Measurements from ENCODE around the gene ZNF486.
"Not testable (repeated sequence)": the region's sequence is repeated elsewhere in the genome, so short reads cannot be mapped to it uniquely, and the experiment has no call there.

ZNF486 gene

GRCh38 chr19:20165971-20166592 is 932 bp upstream of the ZNF486 start:
- Histone ChIP-seq H3K27ac (ENCODE audit: low read depth, low read length) (no peak overlapping the region), H3K27me3 (ENCODE audit: control insufficient read depth, insufficient read depth, low read length) (no peaks in the 10 kb centered on the region), H3K9me3 (ENCODE audit: control insufficient read depth, insufficient read depth, low read depth, low read length) (peaks cover 9% of the 10 kb centered on the region; the same call in 1 of the 2 replicates), H3K9ac (ENCODE audit: low read length) (no peak overlapping the region), H3K4me1 (ENCODE audit: control insufficient read depth, insufficient read depth, low read length) (no peaks in the 10 kb centered on the region), H3K36me3 (ENCODE audit: control insufficient read depth, insufficient read depth, low read length) (peaks cover 15% of the 10 kb centered on the region; the same call in 1 of the 2 replicates), H3K4me3 (ENCODE audit: low read depth, low read length) (no peak overlapping the region)

- Histone ChIP-seq H3K36me3 (ENCODE audit: control insufficient read depth, insufficient read depth, low read length) (peaks cover 27% of the 10 kb centered on the region; the same call in 1 of the 2 replicates), H3K9ac (ENCODE audit: low read length) (no peak overlapping the region), H3K4me1 (ENCODE audit: control insufficient read depth, insufficient read depth, low read length) (no peaks in the 10 kb centered on the region), H3K9me3 (ENCODE audit: control insufficient read depth, insufficient read depth, low read depth, low read length) (peaks cover 20% of the 10 kb centered on the region; the same call in 1 of the 2 replicates), H3K27me3 (ENCODE audit: control insufficient read depth, insufficient read depth, low read length) (no peaks in the 10 kb centered on the region), H3K27ac (ENCODE audit: low read depth, low read length) (peak overlapping the region; percentile 28; the same call in 1 of the 2 replicates), H3K4me3 (ENCODE audit: low read depth, low read length) (peak overlapping the region; percentile 85; the same call in 1 of the 2 replicates)
Observed at GRCh38 chr19:20167651-20168122, 673 bp downstream of the ZNF486 start.

GRCh38 chr19:20171285-20171684 is 4.3 kb downstream of the ZNF486 start:
- no peaks in the 10 kb centered on the region for H3K27me3 ChIP-seq (ENCODE audit: control insufficient read depth, insufficient read depth, low read length)
- no peak overlapping the region for H3K4me3 ChIP-seq (ENCODE audit: low read depth, low read length)
- no peak overlapping the region for H3K9ac ChIP-seq (ENCODE audit: low read length)
- H3K36me3 ChIP-seq (ENCODE audit: control insufficient read depth, insufficient read depth, low read length): peaks cover 36% of the 10 kb centered on the region; the same call in 1 of the 2 replicates
- H3K4me1 ChIP-seq (ENCODE audit: control insufficient read depth, insufficient read depth, low read length): no peaks in the 10 kb centered on the region
- peaks cover 19% of the 10 kb centered on the region for H3K9me3 ChIP-seq (ENCODE audit: control insufficient read depth, insufficient read depth, low read depth, low read length)
- no peak overlapping the region for H3K27ac ChIP-seq (ENCODE audit: low read depth, low read length)

GRCh38 chr19:20175848-20176247 is 8.8 kb downstream of the ZNF486 start:
- Histone ChIP-seq H3K9me3 (ENCODE audit: control insufficient read depth, insufficient read depth, low read depth, low read length) (peaks cover 27% of the 10 kb centered on the region), H3K36me3 (ENCODE audit: control insufficient read depth, insufficient read depth, low read length) (peaks cover 31% of the 10 kb centered on the region; the same call in 1 of the 2 replicates)
- H3K9ac ChIP-seq (ENCODE audit: low read length); H3K27ac ChIP-seq (ENCODE audit: low read depth, low read length); H3K4me1 ChIP-seq (ENCODE audit: control insufficient read depth, insufficient read depth, low read length); H3K4me3 ChIP-seq (ENCODE audit: low read depth, low read length); H3K27me3 ChIP-seq (ENCODE audit: control insufficient read depth, insufficient read depth, low read length): not testable (repeated sequence)

GRCh38 chr19:20179956-20180355 is 12.9 kb downstream of the ZNF486 start:
- H3K27ac ChIP-seq (ENCODE audit: low read depth, low read length); H3K4me1 ChIP-seq (ENCODE audit: control insufficient read depth, insufficient read depth, low read length); H3K4me3 ChIP-seq (ENCODE audit: low read depth, low read length); H3K27me3 ChIP-seq (ENCODE audit: control insufficient read depth, insufficient read depth, low read length); H3K9ac ChIP-seq (ENCODE audit: low read length): not testable (repeated sequence)
- H3K36me3 ChIP-seq (ENCODE audit: control insufficient read depth, insufficient read depth, low read length): peaks cover 12% of the 10 kb centered on the region; the same call in 1 of the 2 replicates
- peaks cover 14% of the 10 kb centered on the region for H3K9me3 ChIP-seq (ENCODE audit: control insufficient read depth, insufficient read depth, low read depth, low read length)

- Histone ChIP-seq H3K4me1 (ENCODE audit: control insufficient read depth, insufficient read depth, low read length) (no peaks in the 10 kb centered on the region), H3K27ac (ENCODE audit: low read depth, low read length) (no peak overlapping the region), H3K36me3 (ENCODE audit: control insufficient read depth, insufficient read depth, low read length) (peaks cover 10% of the 10 kb centered on the region; the same call in 1 of the 2 replicates), H3K9ac (ENCODE audit: low read length) (no peak overlapping the region), H3K27me3 (ENCODE audit: control insufficient read depth, insufficient read depth, low read length) (no peaks in the 10 kb centered on the region), H3K9me3 (ENCODE audit: control insufficient read depth, insufficient read depth, low read depth, low read length) (peaks cover 10% of the 10 kb centered on the region; the same call in 1 of the 2 replicates), H3K4me3 (ENCODE audit: low read depth, low read length) (no peak overlapping the region)
Observed at GRCh38 chr19:20182222-20182785, 15.3 kb downstream of the ZNF486 start.

GRCh38 chr19:20186174-20186573 is 19.2 kb downstream of the ZNF486 start:
- no peak overlapping the region for H3K9ac ChIP-seq (ENCODE audit: low read length)
- no peak overlapping the region for H3K27ac ChIP-seq (ENCODE audit: low read depth, low read length)
- H3K4me1 ChIP-seq (ENCODE audit: control insufficient read depth, insufficient read depth, low read length): no peaks in the 10 kb centered on the region
- H3K9me3 ChIP-seq (ENCODE audit: control insufficient read depth, insufficient read depth, low read depth, low read length): peaks cover 14% of the 10 kb centered on the region; the same call in 1 of the 2 replicates
- peaks cover 28% of the 10 kb centered on the region; the same call in 1 of the 2 replicates for H3K36me3 ChIP-seq (ENCODE audit: control insufficient read depth, insufficient read depth, low read length)
- H3K27me3 ChIP-seq (ENCODE audit: control insufficient read depth, insufficient read depth, low read length): no peaks in the 10 kb centered on the region
- H3K4me3 ChIP-seq (ENCODE audit: low read depth, low read length): no peak overlapping the region

- H3K36me3 ChIP-seq (ENCODE audit: control insufficient read depth, insufficient read depth, low read length): peaks cover 17% of the 10 kb centered on the region; the same call in 1 of the 2 replicates
- no peaks in the 10 kb centered on the region for H3K27me3 ChIP-seq (ENCODE audit: control insufficient read depth, insufficient read depth, low read length)
- no peaks in the 10 kb centered on the region for H3K4me1 ChIP-seq (ENCODE audit: control insufficient read depth, insufficient read depth, low read length)
- H3K27ac ChIP-seq (ENCODE audit: low read depth, low read length): no peak overlapping the region
- H3K4me3 ChIP-seq (ENCODE audit: low read depth, low read length): no peak overlapping the region
- H3K9ac ChIP-seq (ENCODE audit: low read length): no peak overlapping the region
- H3K9me3 ChIP-seq (ENCODE audit: control insufficient read depth, insufficient read depth, low read depth, low read length): peaks cover 39% of the 10 kb centered on the region; the same call in 1 of the 2 replicates
Observed at GRCh38 chr19:20197747-20198146, 30.7 kb downstream of the ZNF486 start.

GRCh38 chr19:20209051-20209450 is 42.0 kb downstream of the ZNF486 start:
- Histone ChIP-seq H3K4me1 (ENCODE audit: control insufficient read depth, insufficient read depth, low read length) (no peaks in the 10 kb centered on the region), H3K27ac (ENCODE audit: low read depth, low read length) (no peak overlapping the region), H3K36me3 (ENCODE audit: control insufficient read depth, insufficient read depth, low read length) (peaks cover 2% of the 10 kb centered on the region; the same call in 1 of the 2 replicates)

GRCh38 chr19:20214366-20214765 is 47.4 kb downstream of the ZNF486 start:
- not testable (repeated sequence) for H3K9me3 ChIP-seq (ENCODE audit: control insufficient read depth, insufficient read depth, low read depth, low read length); H3K9ac ChIP-seq (ENCODE audit: low read length); H3K4me3 ChIP-seq (ENCODE audit: low read depth, low read length); H3K27ac ChIP-seq (ENCODE audit: low read depth, low read length); H3K27me3 ChIP-seq (ENCODE audit: control insufficient read depth, insufficient read depth, low read length); H3K4me1 ChIP-seq (ENCODE audit: control insufficient read depth, insufficient read depth, low read length)
- peaks cover 14% of the 10 kb centered on the region; the same call in 1 of the 2 replicates for H3K36me3 ChIP-seq (ENCODE audit: control insufficient read depth, insufficient read depth, low read length)

More at GRCh38 chr19:20209051-20209450, 42.0 kb downstream of the ZNF486 start:
- Histone ChIP-seq H3K4me3 (ENCODE audit: low read depth, low read length) (no peak overlapping the region), H3K9me3 (ENCODE audit: control insufficient read depth, insufficient read depth, low read depth, low read length) (peaks cover 7% of the 10 kb centered on the region; the same call in 1 of the 2 replicates), H3K27me3 (ENCODE audit: control insufficient read depth, insufficient read depth, low read length) (no peaks in the 10 kb centered on the region), H3K9ac (ENCODE audit: low read length) (no peak overlapping the region)

- H3K4me1 ChIP-seq (ENCODE audit: control insufficient read depth, insufficient read depth, low read length); H3K9ac ChIP-seq (ENCODE audit: low read length); H3K4me3 ChIP-seq (ENCODE audit: low read depth, low read length); H3K27ac ChIP-seq (ENCODE audit: low read depth, low read length); H3K27me3 ChIP-seq (ENCODE audit: control insufficient read depth, insufficient read depth, low read length); H3K9me3 ChIP-seq (ENCODE audit: control insufficient read depth, insufficient read depth, low read depth, low read length): not testable (repeated sequence)
- peaks cover 12% of the 10 kb centered on the region; the same call in 1 of the 2 replicates for H3K36me3 ChIP-seq (ENCODE audit: control insufficient read depth, insufficient read depth, low read length)
Observed at GRCh38 chr19:20221605-20222004, 54.6 kb downstream of the ZNF486 start.

Data from HUES6 (cell line).